Natural killer cell treated with Interleukin-12 subunit alpha and Interleukin-12 subunit beta and Interleukin-15 and Interleukin-18, amount 100 ng/mL, for 72 hours (primary cell): ENCODE results near the gene EID2. TPM values are rescaled to one million over a fixed set of nuclear protein-coding genes. Genes with fewer than 3 reads are reported as not detected.

Source experiments
- ATAC-seq, 2 donors: fragments of 150-1000 bp; cut with Tn5 transposase in 1 of 2; sonication (Bioruptor Pico), chemical (Tn5 transposase) in 1 of 2; 2 replicates each; pipeline ENCODE4 v1.10.0; 2021
- DNase-seq: peaks from one replicate; pipeline ENCODE4 v3.0.0; 2022; ENCODE audit warnings: low spot score
- H3K27ac Mint-ChIP-seq, 2 donors: 1 replicate in 1 of 2; 2 replicates in 1 of 2; pipeline ENCODE4 v1.8.0; 2022; ENCODE audit warnings: mixed read lengths in 2 of 2, mild to moderate bottlenecking in 1 of 2, moderate library complexity in 1 of 2
- H3K27me3 Mint-ChIP-seq, 2 donors: 1 replicate in 1 of 2; 2 replicates in 1 of 2; pipeline ENCODE4 v1.8.0; 2022; ENCODE audit warnings: mixed read lengths in 2 of 2
- H3K36me3 Mint-ChIP-seq: one replicate; pipeline ENCODE4 v1.8.0; 2022; ENCODE audit warnings: mixed read lengths
- H3K4me1 Mint-ChIP-seq, 2 donors: 1 replicate in 1 of 2; 2 replicates in 1 of 2; pipeline ENCODE4 v1.8.0; 2022; ENCODE audit warnings: low read depth in 2 of 2, mixed read lengths in 2 of 2, mild to moderate bottlenecking in 1 of 2
- H3K4me3 Mint-ChIP-seq: one replicate; pipeline ENCODE4 v1.8.0; 2022; ENCODE audit warnings: mixed read lengths
- H3K9me3 Mint-ChIP-seq: 2 replicates; pipeline ENCODE4 v1.8.0; 2022; ENCODE audit warnings: mixed read lengths
- total RNA-seq, 2 donors: library from RNA; stranded (reverse); gene quantifications; one replicate each; pipeline ENCODE4 v1.2.3, GENCODE V29; 2022

The EID2 gene
- total RNA-seq, 2 donors from 2014 or later, result 10.4 to 11.4 TPM

- Mint-ChIP-seq H3K9me3 (no peaks in the 10 kb centered on the region), H3K4me3 (no peak overlapping the region), H3K36me3 (no peaks in the 10 kb centered on the region), H3K27me3 (peaks cover 6 to 8% of the 10 kb centered on the region in 2 donors), H3K4me1 (peaks cover 6 to 7% of the 10 kb centered on the region in 2 donors), H3K27ac (peak overlapping the region in 1 of 2 donors; percentile 13)
- no peak for DNase-seq
- no peak for ATAC-seq
These were observed 13.2 kb upstream of the EID2 start for GRCh38 chr19:39553082-39553652.

- DNase-seq, result no peak
- Mint-ChIP-seq H3K27ac (no peak overlapping the region), H3K9me3 (no peaks in the 10 kb centered on the region), H3K4me1 (no peaks in the 10 kb centered on the region), H3K27me3 (peaks cover 14 to 16% of the 10 kb centered on the region in 2 donors), H3K4me3 (no peak overlapping the region), H3K36me3 (no peaks in the 10 kb centered on the region)
- ATAC-seq, result no peak
These were observed 10.2 kb upstream of the EID2 start for GRCh38 chr19:39550197-39550596.

- no peak overlapping the region for H3K27ac Mint-ChIP-seq
- ATAC-seq, result no peak
- peaks cover 0 to 8% of the 10 kb centered on the region in 2 donors for H3K4me1 Mint-ChIP-seq
- H3K9me3 Mint-ChIP-seq, result no peaks in the 10 kb centered on the region
- H3K27me3 Mint-ChIP-seq, result peaks cover 13 to 16% of the 10 kb centered on the region in 2 donors
- no peak for DNase-seq
- H3K4me3 Mint-ChIP-seq, result no peak overlapping the region
- no peaks in the 10 kb centered on the region for H3K36me3 Mint-ChIP-seq
These were observed 6.6 kb upstream of the EID2 start for GRCh38 chr19:39546599-39546998.

DNA sequence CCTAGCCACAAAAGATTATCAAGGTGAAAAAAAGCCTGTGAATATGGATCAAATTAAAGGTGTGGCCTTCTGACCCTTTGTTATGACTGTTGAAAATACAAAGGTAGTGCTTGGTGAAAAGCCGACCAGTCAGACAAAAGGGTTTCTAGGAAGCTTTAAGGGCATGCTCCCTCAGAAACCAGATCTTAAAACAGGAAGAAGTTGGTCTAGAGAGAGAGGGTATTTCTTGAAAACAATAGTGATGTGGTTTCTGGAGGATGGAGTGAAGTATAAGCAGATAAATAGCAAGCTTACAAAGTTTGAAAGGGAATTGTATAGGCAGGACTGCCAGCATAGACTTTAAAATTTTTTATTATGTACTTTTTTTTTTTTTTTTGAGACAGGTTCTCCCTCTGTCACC, 5.0 kb upstream of the EID2 start:
- peaks cover 11 to 16% of the 10 kb centered on the region in 2 donors for H3K27me3 Mint-ChIP-seq
- no peak for ATAC-seq

GRCh38 chr19:39544226-39544903, 4.4 kb upstream of the EID2 start:
- Mint-ChIP-seq H3K36me3 (no peaks in the 10 kb centered on the region), H3K4me3 (no peak overlapping the region), H3K9me3 (no peaks in the 10 kb centered on the region), H3K4me1 (peaks cover 10 to 21% of the 10 kb centered on the region in 2 donors), H3K27ac (no peak overlapping the region), H3K27me3 (peaks cover 11 to 16% of the 10 kb centered on the region in 2 donors)
- DNase-seq, result no peak
- ATAC-seq, result no peak

More for the DNA sequence above, 5.0 kb upstream of the EID2 start:
- no peaks in the 10 kb centered on the region for H3K36me3 Mint-ChIP-seq
- no peaks in the 10 kb centered on the region for H3K9me3 Mint-ChIP-seq
- H3K27ac Mint-ChIP-seq, result no peak overlapping the region
- DNase-seq, result no peak
- peaks cover 9 to 20% of the 10 kb centered on the region in 2 donors for H3K4me1 Mint-ChIP-seq
- H3K4me3 Mint-ChIP-seq, result no peak overlapping the region

DNA sequence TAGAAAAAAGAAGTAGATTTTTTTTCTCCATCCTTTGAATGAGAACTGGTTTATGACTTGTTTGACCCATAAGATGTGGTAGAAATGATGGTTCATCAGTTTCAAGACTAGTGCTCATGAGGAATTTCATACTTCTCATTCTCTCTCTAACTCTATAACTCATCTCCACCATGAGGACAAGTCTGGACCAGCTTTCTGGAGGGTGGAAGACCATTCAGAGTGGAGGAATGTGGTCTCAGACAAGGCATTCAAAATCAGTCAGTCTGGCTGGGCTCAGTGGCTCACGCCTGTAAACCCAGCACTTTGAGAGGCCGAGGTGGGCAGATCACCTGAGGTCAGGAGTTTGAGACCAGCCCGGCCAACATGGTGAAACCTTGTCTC, 3.5 kb upstream of the EID2 start:
- H3K27me3 Mint-ChIP-seq, result peaks cover 11 to 16% of the 10 kb centered on the region in 2 donors
- DNase-seq, result no peak
- H3K4me1 Mint-ChIP-seq, result peaks cover 17 to 30% of the 10 kb centered on the region in 2 donors
- H3K36me3 Mint-ChIP-seq, result no peaks in the 10 kb centered on the region
- no peak overlapping the region for H3K4me3 Mint-ChIP-seq
- H3K27ac Mint-ChIP-seq, result no peak overlapping the region
- no peak for ATAC-seq
- no peaks in the 10 kb centered on the region for H3K9me3 Mint-ChIP-seq

GRCh38 chr19:39542206-39542605, 2.2 kb upstream of the EID2 start:
- ATAC-seq, result no peak
- no peaks in the 10 kb centered on the region for H3K9me3 Mint-ChIP-seq
- DNase-seq, result no peak
- H3K4me3 Mint-ChIP-seq, result peak overlapping the region; percentile 1
- H3K4me1 Mint-ChIP-seq, result peaks cover 22 to 38% of the 10 kb centered on the region in 2 donors
- peak overlapping the region; percentile 34 to 91 for H3K27ac Mint-ChIP-seq
- peaks cover 9 to 12% of the 10 kb centered on the region in 2 donors for H3K27me3 Mint-ChIP-seq
- no peaks in the 10 kb centered on the region for H3K36me3 Mint-ChIP-seq

GRCh38 chr19:39540333-39540673, 342 bp upstream of the EID2 start:
- Mint-ChIP-seq H3K36me3 (no peaks in the 10 kb centered on the region), H3K9me3 (no peaks in the 10 kb centered on the region), H3K4me3 (peak overlapping the region; percentile 95), H3K4me1 (peaks cover 22 to 38% of the 10 kb centered on the region in 2 donors), H3K27me3 (peaks cover 2 to 8% of the 10 kb centered on the region in 2 donors), H3K27ac (peak overlapping the region; percentile 88 to 91)
- no peak for ATAC-seq
- DNase-seq, result no peak

DNA sequence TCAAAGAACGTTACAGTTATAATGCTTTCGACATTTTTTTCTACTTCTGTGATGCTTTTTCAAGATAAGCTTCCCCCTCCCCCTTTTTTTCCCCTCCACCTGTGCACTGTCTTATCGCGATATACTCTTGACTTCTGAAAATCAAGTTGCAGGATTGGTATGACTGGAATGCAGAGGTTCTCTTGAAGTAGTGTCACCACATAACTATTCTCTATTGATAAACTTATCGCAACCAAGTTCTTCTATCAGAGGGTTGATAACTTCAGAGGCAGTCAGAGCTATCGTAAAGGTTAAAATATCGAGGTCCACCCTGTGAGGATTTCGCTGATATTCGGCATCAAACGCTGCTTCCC, 820 bp downstream of the EID2 start:
- H3K36me3 Mint-ChIP-seq, result no peaks in the 10 kb centered on the region
- peak overlapping the region; percentile 94 for H3K4me3 Mint-ChIP-seq
- H3K4me1 Mint-ChIP-seq, result peaks cover 22 to 38% of the 10 kb centered on the region in 2 donors
- DNase-seq, result no peak
- ATAC-seq, result no peak
- peaks cover 0 to 8% of the 10 kb centered on the region in 2 donors for H3K27me3 Mint-ChIP-seq
- H3K27ac Mint-ChIP-seq, result peak overlapping the region; percentile 88 to 91
- no peaks in the 10 kb centered on the region for H3K9me3 Mint-ChIP-seq

DNA sequence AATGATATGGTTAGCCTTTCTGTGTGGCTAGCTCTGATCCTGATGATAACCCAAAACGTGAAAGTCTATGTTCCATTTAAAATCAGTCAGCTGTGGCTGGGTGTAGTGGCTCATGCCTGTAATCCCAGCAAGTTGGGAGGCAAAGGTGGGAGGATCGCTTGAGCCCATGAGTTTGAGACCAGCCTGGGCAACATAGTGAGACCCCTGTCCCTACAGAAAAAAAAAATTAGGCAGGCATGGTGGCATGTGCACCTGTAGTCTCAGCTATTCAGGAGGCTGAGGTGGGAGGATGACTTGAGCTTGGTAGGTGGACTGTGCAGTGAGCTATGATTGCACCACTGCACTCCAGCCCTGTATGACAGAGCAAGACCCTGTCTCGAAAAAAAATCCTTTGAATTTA, 6.2 kb downstream of the EID2 start:
- no peak overlapping the region for H3K27ac Mint-ChIP-seq
- peaks cover 10 to 20% of the 10 kb centered on the region in 2 donors for H3K4me1 Mint-ChIP-seq
- no peak overlapping the region for H3K4me3 Mint-ChIP-seq
- no peaks in the 10 kb centered on the region for H3K27me3 Mint-ChIP-seq
- ATAC-seq (no peak), DNase-seq (no peak)
- no peaks in the 10 kb centered on the region for H3K9me3 Mint-ChIP-seq
- H3K36me3 Mint-ChIP-seq, result no peaks in the 10 kb centered on the region

- Mint-ChIP-seq H3K27ac (peak overlapping the region; percentile 46 to 76), H3K4me1 (peaks cover 5 to 17% of the 10 kb centered on the region in 2 donors), H3K4me3 (peak overlapping the region; percentile 86)
These were observed 6.9 kb downstream of the EID2 start for GRCh38 chr19:39533003-39533512.

GRCh38 chr19:39532233-39533002, 7.5 kb downstream of the EID2 start, which contains the start of gene EID2B:
EID2B (minus strand) TSS chr19:39532852; CDS start chr19:39532802, 50 bp downstream.
- Mint-ChIP-seq H3K9me3 (no peaks in the 10 kb centered on the region), H3K4me3 (peak within 1 kb of the TSS; percentile 86), H3K36me3 (no peaks in the 10 kb centered on the region), H3K4me1 (peaks cover 3 to 13% of the 10 kb centered on the region in 2 donors), H3K27ac (peak within 1 kb of the TSS; percentile 46 to 76), H3K27me3 (no peaks in the 10 kb centered on the region)
- DNase-seq, result peak; percentile 93
- ATAC-seq, result peak; percentile 97 to 98

More at GRCh38 chr19:39533003-39533512, 6.9 kb downstream of the EID2 start:
- no peak for DNase-seq
- Mint-ChIP-seq H3K9me3 (no peaks in the 10 kb centered on the region), H3K36me3 (no peaks in the 10 kb centered on the region), H3K27me3 (no peaks in the 10 kb centered on the region)
- ATAC-seq, result peak in 1 of 2 donors; percentile 13

- H3K9me3 Mint-ChIP-seq, result no peaks in the 10 kb centered on the region
- DNase-seq (no peak), ATAC-seq (no peak)
- H3K4me3 Mint-ChIP-seq, result peak overlapping the region; percentile 86
- H3K27ac Mint-ChIP-seq, result peak overlapping the region; percentile 46 to 76
- no peaks in the 10 kb centered on the region for H3K36me3 Mint-ChIP-seq
- peaks cover 3 to 13% of the 10 kb centered on the region in 2 donors for H3K4me1 Mint-ChIP-seq
- no peaks in the 10 kb centered on the region for H3K27me3 Mint-ChIP-seq
These were observed 8.1 kb downstream of the EID2 start for GRCh38 chr19:39531834-39532232.

- no peak overlapping the region for H3K27ac Mint-ChIP-seq
- no peaks in the 10 kb centered on the region for H3K9me3 Mint-ChIP-seq
- ATAC-seq, result no peak
- no peaks in the 10 kb centered on the region for H3K27me3 Mint-ChIP-seq
- DNase-seq, result no peak
- no peak overlapping the region for H3K4me3 Mint-ChIP-seq
- H3K4me1 Mint-ChIP-seq, result peaks cover 0 to 5% of the 10 kb centered on the region in 2 donors
- H3K36me3 Mint-ChIP-seq, result no peaks in the 10 kb centered on the region
These were observed 14.8 kb downstream of the EID2 start for GRCh38 chr19:39525205-39525604.
